ENCODE measurements around the gene RASGRF2.

- TF ChIP-seq EZH2 (IDR thresholded peaks at IDR 0.05; ENCODE audit: low read length, unreplicated experiment) (no peak), CTCF (conservative IDR thresholded peaks at IDR 0.05; ENCODE audit: low read depth, low read length) (no peak)
Measured at GRCh38 chr5:81147886-81148571, 187.9 kb downstream of the RASGRF2 start.

Data from PC-3 (cell line).